GM21529 (cell line): ENCODE results near the gene ACTRT3.

Experiments used
- ATAC-seq: cut with Tn5 transposase; IDR thresholded peaks from one replicate; pipeline ENCODE4 v1.9.1; 2021; ENCODE audit not compliant: unreplicated experiment

ACTRT3 gene

GRCh38 chr3:169769287-169770181 is at the start of gene ACTRT3:
Gene ACTRT3 (minus strand): TSS chr3:169769561. CDS start chr3:169769520, 41 bp downstream.
- peak; percentile 20 for ATAC-seq

GRCh38 chr3:169818316-169818715 is 49.0 kb upstream of the ACTRT3 start:
- no peak for ATAC-seq

- ATAC-seq, result no peak
Measured at GRCh38 chr3:169815590-169816150, 46.3 kb upstream of the ACTRT3 start.

GRCh38 chr3:169813757-169814517 is 44.6 kb upstream of the ACTRT3 start:
- peak; percentile 84 for ATAC-seq

GRCh38 chr3:169813278-169813677 is 43.9 kb upstream of the ACTRT3 start:
- no peak for ATAC-seq

- ATAC-seq, result peak; percentile 58
Measured at GRCh38 chr3:169812332-169813235, 43.2 kb upstream of the ACTRT3 start, which contains the start of the genes LRRC34 and LRRIQ4. Gene LRRC34 (minus strand): TSS chr3:169812904. CDS start chr3:169812548, 356 bp downstream. Gene LRRIQ4 (plus strand): TSS chr3:169812870. CDS start chr3:169821922, 9,052 bp downstream.

- ATAC-seq, result peak; percentile 3
Measured at GRCh38 chr3:169811631-169812331, 42.4 kb upstream of the ACTRT3 start.

GRCh38 chr3:169809230-169809795 is 40.0 kb upstream of the ACTRT3 start:
- ATAC-seq, result no peak

- ATAC-seq, result no peak
Measured at GRCh38 chr3:169804681-169805080, 35.3 kb upstream of the ACTRT3 start.

GRCh38 chr3:169792359-169792758 is 23.0 kb upstream of the ACTRT3 start:
- no peak for ATAC-seq

- ATAC-seq, result no peak
Measured at GRCh38 chr3:169790687-169791429, 21.5 kb upstream of the ACTRT3 start.

- no peak for ATAC-seq
Measured at GRCh38 chr3:169790219-169790618, 20.9 kb upstream of the ACTRT3 start.

GRCh38 chr3:169787791-169788190 is 18.4 kb upstream of the ACTRT3 start:
- ATAC-seq, result no peak

- ATAC-seq, result no peak
Measured at GRCh38 chr3:169787120-169787519, 17.8 kb upstream of the ACTRT3 start.

GRCh38 chr3:169781209-169781855 is 12.0 kb upstream of the ACTRT3 start:
- no peak for ATAC-seq

GRCh38 chr3:169780742-169781141 is 11.4 kb upstream of the ACTRT3 start:
- ATAC-seq, result no peak

GRCh38 chr3:169777822-169778221 is 8.5 kb upstream of the ACTRT3 start:
- no peak for ATAC-seq

- ATAC-seq, result no peak
Measured at GRCh38 chr3:169774186-169774585, 4.8 kb upstream of the ACTRT3 start.
